Sigmoid colon (tissue), 3 donors: ENCODE data around the gene INF2.

Experiments used
- CTCF ChIP-seq, 4 experiments: fragments of 450-650 bp in 3 of 4; fragments of 200-600 bp in 1 of 4; IDR thresholded peaks; one replicate each; pipeline ENCODE4 v1.5.1; 2016 to 2019; ENCODE audit warnings: antibody characterized with exemption in 4 of 4, mild to moderate bottlenecking in 3 of 4, moderate library complexity in 2 of 4
- POLR2A ChIP-seq, 2 donors: fragments of 450-650 bp; IDR thresholded peaks; one replicate each; pipeline ENCODE4 v1.6.1; 2016; ENCODE audit warnings: antibody characterized with exemption in 2 of 2, mild to moderate bottlenecking in 2 of 2, moderate library complexity in 2 of 2

- TF ChIP-seq POLR2A (IDR thresholded peaks at IDR 0.05): no peak
- no peak for TF ChIP-seq CTCF (IDR thresholded peaks at IDR 0.05)
Measured at GRCh38 chr14:104749111-104749649, 59.8 kb downstream of the INF2 start.
